CD4-positive, alpha-beta T cell treated with Interleukin-15 for 4 hours (primary cell): ENCODE results near the gene JUND.

ENCODE experiments used
- DNase-seq: peaks from one replicate; pipeline ENCODE4 v3.0.0-alpha.2; 2020; ENCODE audit warnings: low spot score

The JUND gene

DNA sequence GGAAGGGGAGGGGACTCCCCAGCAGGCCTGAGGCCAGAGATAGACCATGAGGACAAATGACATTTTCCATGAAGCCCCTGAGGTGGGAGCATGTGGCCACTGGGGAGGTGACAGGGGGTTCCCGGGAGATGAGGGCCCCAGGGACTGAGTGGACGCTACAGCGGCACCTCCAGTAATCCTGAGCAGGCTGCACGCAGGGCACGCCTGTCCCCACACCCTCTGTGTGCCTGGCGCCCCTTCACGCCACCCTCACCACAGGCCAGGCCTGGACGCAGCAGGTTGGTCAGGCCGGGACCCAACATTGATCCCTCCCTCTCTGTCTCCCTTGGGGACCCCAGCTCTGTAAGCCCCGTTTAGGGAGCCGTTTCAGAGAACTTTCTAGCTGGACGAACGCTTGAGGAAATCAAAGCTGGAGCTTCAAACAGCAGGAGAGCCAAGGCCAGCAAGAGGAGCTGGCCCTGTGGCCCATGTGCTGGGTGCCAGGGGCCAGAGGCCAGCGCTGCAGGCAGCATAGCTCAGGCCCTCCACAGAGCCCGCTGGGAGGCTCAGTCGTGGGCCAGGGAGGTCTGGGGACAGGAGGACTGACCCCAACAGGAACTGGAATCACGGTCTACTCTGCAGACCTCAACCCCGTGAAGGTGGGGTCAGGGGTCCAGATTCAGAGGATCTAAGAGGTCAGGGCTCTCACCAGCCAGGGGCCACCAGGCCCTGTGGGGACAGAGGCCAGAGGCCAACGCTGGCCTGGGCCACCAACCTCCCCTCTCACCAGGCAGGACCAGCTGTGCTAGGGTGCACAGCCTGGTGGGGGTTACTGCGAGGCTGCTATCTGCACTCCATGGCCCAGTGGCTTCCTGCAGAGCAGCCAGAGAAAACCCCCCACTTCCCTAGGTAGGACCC lies 26.9 kb upstream of the JUND start:
- no peak for DNase-seq

DNA sequence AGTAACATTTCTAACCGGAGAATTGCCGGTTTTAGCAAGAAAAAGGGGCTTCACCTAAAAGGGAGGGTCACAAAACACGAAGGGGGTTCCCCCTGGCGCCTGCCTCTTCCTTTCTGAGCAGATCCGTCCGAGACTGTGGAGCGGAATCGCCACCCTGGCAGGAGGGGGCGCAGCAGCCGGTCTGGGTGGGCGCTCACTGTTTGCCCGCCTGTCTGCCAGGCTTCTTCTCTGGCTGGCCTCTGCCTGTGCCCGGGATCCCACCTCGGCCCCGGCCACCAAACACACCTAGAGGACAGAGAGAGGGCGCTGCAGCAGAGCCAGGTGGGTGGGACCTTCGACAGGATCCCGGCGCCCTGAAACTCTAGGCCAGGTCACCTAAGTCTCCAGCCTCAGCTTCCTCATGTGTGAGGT lies 25.9 kb upstream of the JUND start:
- peak; percentile 45 for DNase-seq

DNA sequence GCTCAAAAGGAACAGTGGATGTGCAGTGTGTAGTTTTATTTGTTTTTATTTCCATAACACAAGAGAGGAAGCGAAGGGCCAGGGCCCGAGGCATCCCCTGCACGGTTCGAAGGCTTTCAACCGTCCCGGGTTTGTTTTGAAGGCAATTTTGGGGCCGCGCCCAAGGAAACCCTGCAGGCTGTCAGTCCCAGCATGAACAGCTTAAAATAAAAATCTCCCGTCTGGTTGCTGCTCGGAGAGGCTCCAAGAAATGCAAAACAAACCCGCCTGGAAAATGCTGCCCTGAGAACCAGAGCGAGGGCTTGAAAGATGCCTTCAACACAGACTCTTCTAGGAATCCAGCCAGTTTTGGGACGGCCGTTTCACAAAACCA lies 25.5 kb upstream of the JUND start:
- no peak for DNase-seq

DNA sequence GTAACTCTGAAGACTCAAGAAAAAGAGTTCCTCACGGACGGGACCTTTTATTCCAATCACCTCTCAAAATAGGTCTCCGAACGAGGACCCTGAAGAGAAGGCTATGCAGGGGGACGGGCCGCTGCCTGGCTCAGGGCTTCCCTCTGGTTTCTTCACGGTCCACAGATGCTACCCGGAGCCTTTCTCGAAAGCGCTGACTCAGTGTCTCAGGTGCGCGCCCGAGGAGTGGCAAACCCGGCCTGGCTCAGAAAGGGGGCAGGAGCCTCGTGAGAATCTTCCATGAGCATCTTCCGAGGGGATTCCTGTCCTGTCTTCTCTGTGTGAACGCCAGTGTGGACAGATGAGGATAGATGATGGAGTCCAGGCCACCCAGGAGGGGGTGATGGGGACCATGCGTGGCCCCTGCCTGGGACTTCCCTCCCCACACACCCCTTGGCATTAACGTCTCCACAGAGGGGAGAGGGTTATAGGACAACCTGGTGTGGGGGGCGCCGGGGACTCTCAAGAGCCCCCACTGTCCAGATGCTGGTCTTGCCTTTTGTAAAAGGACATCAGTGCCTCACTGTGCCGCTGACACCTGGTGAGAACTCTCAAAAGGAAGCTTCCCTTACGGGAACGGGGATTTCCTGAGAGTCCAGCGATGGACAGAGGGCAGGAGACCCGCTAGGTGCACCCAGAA lies 24.9 kb upstream of the JUND start:
- no peak for DNase-seq

DNA sequence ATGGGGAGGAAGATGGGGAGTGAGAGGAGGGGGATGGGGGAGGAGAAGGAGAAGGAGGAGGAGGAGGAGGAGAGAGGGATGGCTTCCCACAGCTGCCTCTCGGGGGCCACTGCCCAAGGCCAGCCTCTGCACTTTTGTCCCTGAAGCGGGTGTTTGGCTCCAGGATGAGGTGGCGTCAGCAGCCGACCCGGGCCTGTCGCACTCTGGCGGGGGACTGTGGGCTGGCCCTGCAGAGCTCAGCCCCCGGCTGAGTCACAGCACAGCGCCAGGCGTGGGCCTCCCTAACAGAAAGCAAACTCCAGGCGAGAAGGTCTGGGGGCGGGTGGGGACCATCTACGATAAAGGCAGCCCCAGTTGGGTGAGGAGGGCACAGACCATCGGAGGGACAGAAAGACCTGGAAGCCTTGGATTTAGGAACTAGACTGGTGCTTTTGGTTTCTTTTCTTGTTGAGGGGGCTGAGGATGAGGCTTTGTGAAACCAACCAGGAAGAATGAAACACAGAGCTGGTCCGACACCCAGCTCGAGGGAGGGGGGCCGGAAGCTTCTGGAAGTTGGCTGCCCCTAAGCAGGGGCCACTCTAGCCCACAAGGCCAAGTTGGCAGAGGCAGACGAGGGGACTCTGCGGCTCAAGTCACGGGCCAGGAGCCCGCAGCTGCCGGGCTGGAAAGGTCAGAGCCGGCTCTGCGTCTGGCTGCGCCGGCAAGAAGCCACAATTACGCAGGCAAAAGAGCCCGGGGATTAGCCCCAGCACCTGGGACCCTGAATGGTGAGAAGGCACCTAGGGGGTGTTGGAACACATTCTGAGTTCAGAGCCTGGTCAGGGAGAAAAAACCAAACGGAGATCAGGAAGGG lies 23.3 kb upstream of the JUND start:
- DNase-seq, result peak; percentile 84

DNA sequence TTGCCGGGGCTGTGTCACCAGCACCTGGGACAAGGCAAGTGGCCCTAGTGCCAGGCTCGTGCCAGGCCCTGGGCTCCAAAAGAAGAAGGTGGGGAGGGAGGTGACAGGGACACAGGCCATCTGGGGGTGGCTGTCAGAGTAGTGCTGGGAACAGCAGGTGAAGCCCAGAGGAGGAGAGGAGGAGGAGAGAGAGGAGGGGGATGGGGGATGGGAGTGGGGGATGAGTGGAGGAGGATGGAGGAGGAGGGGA lies 22.7 kb upstream of the JUND start:
- no peak for DNase-seq

DNA sequence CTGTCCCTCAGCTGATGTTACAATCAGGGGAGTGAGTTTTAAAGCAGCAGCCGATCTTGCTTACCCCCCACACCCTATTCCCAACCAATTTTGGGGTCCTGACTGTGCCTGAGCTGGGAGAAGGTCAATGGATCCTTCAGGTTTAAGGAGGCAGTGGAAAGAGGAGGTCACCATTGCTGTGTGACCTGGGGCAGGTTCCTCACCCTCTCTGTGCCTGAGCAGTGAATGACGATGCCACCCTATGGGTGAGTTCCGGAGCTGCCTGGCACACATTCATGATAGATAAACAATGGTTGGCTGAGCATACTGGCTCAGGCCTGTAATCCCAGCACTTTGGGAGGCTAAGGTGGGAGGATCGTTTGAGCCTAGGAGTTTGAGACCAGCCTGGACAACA lies 20.3 kb upstream of the JUND start:
- no peak for DNase-seq

DNA sequence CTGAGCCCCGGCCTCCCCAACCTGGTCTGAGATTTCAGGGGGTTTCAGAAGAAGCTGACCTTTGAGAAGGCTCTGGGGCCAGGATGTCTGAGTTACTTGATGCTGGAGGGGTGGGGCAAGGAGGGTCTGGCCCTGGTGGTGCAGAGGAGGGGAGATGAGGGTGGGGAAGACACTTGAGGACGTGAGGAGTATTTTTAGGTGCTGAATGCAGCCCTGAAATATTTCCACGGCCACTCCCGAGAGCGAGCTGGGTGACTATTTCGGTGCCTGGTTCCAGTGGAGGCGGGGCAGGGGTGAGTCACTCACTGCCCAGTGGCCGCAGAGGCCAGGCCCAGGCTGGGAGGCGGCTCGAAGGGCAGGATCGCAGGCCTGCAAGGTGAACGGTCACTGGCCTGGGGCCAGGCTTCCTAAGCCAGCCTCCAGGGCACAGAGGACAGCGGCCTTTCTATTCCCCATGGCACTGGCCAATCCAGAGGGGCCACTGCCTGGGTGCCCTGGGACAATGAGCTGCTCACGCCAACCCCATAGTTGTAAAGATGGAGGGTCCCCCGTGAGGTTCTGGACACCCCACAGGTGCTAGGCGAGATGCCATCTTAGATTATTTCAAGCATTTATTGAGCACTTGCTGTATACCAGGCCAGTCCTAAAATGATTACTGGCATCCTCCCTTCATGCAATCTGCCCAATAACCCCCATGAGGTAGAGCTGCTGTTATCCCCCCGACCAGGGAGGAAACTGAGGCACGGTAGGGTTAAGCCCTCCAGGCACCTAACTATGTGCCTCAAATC lies 19.7 kb upstream of the JUND start:
- DNase-seq, result no peak

DNA sequence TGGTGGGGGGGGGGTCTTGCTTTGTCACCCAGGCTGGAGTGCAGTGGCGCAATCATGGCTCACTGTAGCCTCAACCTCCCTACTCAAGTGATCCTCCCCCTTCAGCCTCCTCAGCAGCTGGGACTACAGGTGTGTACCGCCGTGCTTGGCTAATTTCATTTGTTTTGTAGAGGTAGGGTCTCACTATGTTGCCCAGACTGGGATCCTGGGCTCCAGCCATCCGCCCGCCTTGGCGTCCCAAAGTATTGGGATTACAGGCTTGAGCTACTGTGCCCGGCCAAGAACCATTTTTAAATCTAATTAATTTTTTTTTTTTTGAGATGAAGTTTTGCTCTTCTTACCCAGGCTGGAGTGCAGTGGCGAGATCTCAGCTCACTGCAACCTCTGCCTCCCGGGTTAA lies 18.2 kb upstream of the JUND start:
- DNase-seq, result no peak

DNA sequence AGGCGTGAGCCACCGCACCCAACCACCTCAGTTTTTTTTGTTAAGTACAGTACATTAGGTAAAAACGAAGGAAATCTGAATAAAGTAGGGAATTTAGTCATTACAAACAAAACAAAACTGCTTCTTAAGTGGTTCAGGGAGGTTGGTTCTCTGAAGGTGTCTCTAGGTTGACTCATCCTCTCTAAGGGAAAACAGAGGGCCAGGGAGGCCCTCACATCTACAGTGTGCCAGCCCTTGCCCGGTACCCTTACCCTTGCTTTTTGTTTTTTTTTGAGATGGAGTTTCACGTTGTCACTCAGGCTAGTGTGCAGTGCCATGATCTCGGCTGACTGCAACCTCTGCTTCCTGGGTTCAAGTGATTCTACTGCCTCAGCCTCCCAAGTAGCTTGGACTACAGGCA lies 17.2 kb upstream of the JUND start:
- DNase-seq, result no peak

DNA sequence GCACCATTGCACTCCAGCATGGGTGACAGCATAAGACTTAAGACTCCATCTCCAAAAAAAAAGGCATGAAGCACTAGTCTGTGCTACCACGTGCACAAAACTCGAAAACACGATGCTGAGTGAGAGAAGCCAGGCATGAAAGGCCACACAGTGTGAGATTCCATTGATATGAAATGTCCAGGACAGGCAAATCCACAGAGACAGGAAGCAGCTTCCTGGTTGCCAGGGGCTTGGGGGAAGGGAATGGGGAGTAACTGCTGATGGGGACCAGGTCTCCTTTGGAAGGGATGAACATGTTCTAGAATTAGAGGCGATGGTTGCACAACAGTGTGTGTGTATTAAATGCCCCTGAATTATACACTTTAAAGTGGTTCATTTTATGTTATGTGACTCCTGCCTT lies 15.9 kb upstream of the JUND start:
- no peak for DNase-seq

DNA sequence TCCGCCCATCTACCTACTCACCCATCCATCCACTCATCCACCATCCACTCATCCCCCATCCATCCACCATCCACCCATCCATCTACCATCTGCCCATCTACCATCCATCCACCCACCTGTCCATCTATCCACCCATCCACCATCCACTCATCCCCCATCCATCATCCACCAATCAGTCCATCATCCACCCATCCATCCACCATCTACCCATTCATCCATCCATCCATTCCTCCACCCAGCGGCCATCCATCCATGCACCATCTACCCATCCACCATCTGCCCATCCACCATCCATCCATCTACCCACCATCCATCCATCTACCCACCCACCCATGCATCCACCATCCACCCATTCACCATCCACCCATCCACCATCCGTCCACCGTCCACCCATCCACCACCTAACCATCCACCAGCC lies 13.6 kb upstream of the JUND start:
- no peak for DNase-seq

DNA sequence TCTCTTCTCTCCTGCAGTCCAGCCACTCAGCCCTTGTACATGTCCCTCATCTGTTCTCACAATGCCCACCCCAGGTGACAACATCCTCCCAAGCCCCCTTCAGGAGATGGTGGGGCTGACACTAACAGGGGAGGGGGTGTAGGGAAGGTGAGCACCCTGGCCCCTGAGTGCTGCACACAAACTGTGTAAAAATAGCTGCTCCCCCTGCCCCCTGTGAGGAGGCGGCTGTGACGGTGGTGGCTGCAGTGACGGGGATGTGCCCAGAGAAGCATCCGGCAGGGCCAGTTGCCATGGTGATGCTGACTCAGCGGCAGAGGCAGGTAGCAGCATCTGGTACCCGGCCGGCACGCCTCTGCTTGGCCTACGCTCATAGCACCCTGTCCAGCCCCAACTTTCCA lies 13.0 kb upstream of the JUND start:
- peak; percentile 94 for DNase-seq

DNA sequence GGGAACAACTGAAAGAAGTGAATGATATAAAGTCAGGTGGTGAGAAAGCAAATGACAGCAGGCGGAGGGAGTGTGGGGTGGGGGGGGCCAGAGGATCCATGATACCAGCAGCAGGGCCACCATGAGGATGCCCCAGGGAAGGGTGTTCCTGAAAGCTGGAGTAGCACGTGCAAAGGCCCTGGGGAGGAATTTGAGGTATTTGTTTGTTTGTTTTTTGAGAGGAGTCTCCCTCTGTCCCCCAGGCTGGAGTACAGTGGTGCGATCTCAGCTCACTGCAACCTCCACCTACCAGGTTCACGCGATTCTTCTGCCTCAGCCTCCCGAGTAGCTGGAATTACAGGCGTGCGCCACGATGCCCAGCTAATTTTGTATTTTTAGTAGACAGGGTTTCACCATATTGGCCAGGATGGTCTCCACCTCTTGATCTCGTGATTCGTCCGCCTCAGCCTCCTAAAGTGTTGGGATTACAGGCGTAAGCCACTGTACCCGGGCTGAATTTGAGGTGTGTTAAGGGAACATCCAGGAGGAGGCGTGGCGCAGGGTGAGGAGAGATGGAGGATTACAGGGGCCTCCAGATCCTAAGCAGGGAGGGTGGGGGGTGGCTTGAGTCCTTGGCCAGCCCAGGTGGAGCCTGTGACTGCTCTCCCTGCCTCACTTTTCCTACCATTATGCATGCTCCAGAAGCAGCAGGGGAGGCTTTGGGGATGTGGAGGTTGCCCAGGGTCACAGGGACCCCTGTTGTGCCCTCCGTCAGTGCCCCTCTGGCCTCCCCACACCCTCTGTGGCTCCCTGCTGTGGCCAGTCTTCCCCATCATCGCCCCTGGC lies 12.4 kb upstream of the JUND start:
- no peak for DNase-seq

DNA sequence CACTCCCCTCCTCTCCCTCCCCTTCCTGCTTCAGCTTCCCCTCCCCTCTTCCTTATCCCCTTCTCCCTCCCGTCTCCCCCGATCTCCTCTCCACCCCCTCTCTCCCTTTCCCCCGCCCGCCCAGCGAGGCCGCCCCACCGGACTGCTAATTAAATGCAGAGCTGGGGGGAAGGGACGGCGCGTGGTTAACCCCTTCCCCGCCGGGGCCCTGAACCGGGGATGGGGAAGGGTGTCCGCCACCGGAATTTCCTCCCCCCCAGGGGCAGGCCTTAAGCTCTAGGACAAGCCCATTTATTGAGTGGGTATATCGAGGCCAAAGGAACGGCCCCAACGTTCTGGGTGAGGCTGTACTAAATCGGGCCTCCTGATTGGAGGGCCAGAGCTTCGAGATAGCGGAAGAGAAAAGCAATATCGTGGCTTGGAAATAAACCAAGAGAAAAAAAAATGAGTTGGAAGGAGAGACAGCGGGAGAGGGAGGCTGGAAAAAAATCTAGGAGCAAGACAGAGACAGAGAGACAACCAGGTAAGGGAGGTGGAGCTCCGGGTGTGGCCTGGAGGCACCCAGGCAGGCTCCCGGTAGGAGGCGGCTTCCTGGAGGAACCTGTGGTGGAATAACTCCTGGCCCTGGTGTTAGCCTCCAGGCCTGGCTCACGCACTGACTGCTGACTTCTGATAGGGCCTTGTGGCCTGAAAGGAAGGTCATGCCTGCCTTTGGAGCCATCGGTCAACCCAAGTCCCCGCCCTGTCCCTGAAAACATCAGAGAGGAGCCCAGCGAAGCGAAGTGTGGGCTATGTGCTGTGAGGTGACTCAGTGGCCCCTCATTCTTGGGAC lies 11.6 kb upstream of the JUND start:
- DNase-seq, result no peak

DNA sequence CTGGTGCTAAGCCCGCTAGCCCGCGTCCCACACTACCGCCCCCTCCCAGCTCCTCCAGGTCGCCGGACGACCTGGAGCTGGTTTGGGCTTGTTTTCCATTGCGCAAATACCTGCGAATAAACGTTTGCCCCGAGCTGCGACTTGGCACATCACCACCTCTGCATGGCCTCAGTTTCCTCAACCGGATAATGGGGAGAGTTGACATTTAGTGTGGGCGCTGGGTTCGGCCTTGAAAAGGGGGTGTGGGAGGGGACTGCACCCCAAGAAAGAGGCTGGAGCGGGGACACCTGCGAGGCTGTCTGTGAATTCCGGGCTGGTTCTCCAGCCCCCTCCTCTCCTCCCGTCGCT lies 11.0 kb upstream of the JUND start:
- DNase-seq, result no peak

DNA sequence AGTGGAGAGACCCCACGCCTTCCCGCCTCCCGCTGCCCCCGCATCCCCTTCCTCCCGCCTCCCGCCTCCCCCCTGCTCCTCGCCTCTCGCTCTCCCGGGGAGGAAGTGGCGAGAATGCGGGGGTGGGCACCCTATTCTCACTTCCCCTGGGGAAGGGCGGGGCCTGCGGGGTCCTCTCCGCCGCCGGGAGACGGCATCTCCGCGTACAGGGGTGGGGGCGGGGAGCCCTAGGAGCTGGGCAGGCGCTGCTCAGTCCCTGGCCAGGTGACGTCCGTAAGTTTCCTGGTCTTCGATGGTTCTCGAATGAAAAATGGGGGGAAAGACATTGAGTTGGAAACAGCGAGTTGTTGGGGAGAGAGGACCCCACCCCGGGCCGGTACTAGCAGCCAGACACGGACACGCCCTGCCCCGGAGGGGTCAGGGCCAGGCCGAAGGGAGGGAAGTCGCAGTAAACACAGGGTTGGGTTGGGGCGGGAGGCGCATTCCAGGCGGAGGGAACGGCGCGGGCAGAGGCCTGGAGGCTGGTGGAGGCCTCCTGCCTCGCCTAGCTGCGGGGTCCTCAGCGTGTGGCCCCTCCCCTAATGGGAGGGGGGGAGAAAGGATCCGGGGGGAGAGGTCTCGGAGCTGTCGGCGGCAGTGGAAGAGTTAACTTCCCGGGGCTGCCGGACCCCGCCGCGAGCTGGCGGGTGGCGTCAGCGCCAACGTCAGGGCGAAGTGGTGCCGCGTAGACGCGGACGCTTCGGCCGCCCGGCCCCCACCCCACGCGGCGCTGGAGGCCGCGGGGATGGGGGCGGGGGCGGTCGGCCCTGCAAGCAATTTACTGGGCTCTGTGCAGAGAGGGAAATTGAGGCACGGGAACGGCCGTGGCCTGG lies 10.4 kb upstream of the JUND start:
- DNase-seq, result peak; percentile 69

DNA sequence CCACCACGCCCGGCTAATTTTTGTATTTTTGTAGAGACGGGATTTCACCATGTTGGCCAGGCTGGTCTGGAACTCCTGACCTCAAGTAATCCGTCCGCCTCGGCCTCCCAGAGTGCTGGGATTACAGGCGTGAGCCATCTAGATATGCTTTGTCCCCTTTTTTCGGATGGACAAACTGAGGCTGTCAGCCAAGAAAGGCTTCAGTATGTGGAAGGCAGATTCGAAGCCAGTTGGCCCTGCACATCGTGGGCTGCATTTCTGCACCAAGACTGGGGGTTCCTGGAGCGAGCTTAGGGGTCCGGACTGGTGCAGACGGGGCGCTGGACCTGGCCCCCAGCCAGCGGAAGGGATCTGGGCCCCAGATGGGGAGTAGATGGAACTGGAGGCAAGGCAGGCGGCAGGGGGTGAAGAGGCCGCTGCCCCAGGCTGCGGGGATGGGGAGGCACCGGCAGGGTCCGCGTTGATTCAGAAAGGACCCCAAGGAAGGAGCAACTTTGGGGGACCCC lies 9.7 kb upstream of the JUND start:
- no peak for DNase-seq

DNA sequence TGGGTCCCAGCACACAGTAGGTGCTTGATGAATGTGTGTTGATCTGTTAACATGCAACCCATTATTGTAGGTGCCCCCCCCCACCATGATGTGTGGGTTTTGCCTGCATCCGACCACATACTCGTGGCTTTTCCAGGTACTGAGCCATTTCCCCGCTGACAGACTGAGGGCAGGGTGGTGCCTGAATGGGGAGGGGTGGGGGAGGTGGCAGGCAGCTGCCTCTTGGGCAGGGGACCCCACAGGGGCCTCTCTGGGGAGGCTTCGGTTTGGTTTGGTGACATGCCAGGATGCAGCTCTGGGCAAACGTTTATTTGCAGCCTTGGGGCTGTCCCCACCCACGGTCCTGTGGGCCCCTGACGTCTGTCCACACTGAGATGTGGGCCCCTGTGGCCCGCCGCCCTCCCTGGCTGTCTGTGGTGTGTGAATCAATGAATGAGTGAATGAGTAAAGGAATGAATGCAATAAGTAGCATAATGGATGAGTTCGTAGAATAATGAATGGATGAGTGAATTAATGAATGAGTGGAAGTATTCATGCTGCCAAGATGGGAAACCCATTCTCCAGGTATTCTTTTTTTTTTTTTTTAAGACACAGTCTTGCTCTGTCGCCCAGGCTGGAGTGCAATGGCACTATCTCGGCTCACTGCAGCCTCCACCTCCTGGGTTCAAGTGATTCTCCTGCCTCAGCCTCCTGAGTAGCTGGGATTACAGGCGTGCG lies 9.0 kb upstream of the JUND start:
- peak; percentile 95 for DNase-seq
